SK-N-SH treated with all-trans-retinoic acid at 6 μM for 48 hours (cell line): ENCODE data around the gene SSRP1.

Experiments used
- ATAC-seq: fragments of 200-7000 bp; cut with Tn5 transposase; 3 replicates; pipeline ENCODE4 v1.9.1; 2020; ENCODE audit warnings: mild to moderate bottlenecking, moderate library complexity
- ARNTL ChIP-seq: fragments of 450-650 bp; formaldehyde crosslinking; IDR thresholded peaks from 2 replicates; pipeline ENCODE4 v1.5.0; 2020; ENCODE audit warnings: low read depth, mild to moderate bottlenecking, moderate library complexity, borderline replicate concordance
- BACH2 ChIP-seq: fragments of 250-450 bp; sonication (Bioruptor Pico); IDR thresholded peaks from 2 replicates; pipeline ENCODE4 v1.9.0; 2021; ENCODE audit warnings: mild to moderate bottlenecking, borderline replicate concordance
- CSDC2 ChIP-seq: fragments of 250-450 bp; sonication (Bioruptor Pico); IDR thresholded peaks from 2 replicates; pipeline ENCODE4 v1.5.0; 2020; ENCODE audit warnings: mild to moderate bottlenecking, moderate library complexity
- ESRRG ChIP-seq: fragments of 250-450 bp; sonication (Bioruptor Pico); IDR thresholded peaks from 2 replicates; pipeline ENCODE4 v1.6.1; 2021; ENCODE audit warnings: mild to moderate bottlenecking
- GLIS3 ChIP-seq: fragments of 250-450 bp; sonication (Bioruptor Pico); IDR thresholded peaks from 2 replicates; pipeline ENCODE4 v1.5.0; 2020; ENCODE audit warnings: mild to moderate bottlenecking, moderate library complexity
- ISL1 ChIP-seq: fragments of 250-450 bp; sonication (Bioruptor Pico); IDR thresholded peaks from 2 replicates; pipeline ENCODE4 v2.1.2; 2022; ENCODE audit warnings: mild to moderate bottlenecking, moderate library complexity
- OSR1 ChIP-seq: fragments of 250-450 bp; sonication (Bioruptor Pico); IDR thresholded peaks from 2 replicates; pipeline ENCODE4 v1.8.0; 2022; ENCODE audit warnings: moderate library complexity, mild to moderate bottlenecking, inconsistent platforms
- SNAI2 ChIP-seq: fragments of 250-450 bp; sonication (Bioruptor Pico); IDR thresholded peaks from 2 replicates; pipeline ENCODE4 v1.5.0; 2020; ENCODE audit warnings: mild to moderate bottlenecking, moderate library complexity
- TCF4 ChIP-seq: fragments of 250-450 bp; sonication (Bioruptor Pico); IDR thresholded peaks from 2 replicates; pipeline ENCODE4 v1.8.0; 2021; ENCODE audit warnings: mild to moderate bottlenecking, moderate library complexity, borderline replicate concordance
- ZC3H10 ChIP-seq: fragments of 250-450 bp; sonication (Bioruptor Pico); IDR thresholded peaks from 2 replicates; pipeline ENCODE4 v1.5.1; 2021; ENCODE audit warnings: mild to moderate bottlenecking, moderate library complexity
- ZFP3 ChIP-seq: fragments of 250-450 bp; sonication (Bioruptor Pico); IDR thresholded peaks from 2 replicates; pipeline ENCODE4 v1.5.0; 2020; ENCODE audit warnings: mild to moderate bottlenecking, moderate library complexity
- ZFP30 ChIP-seq: fragments of 450-650 bp; formaldehyde crosslinking; IDR thresholded peaks from 2 replicates; pipeline ENCODE4 v1.5.0; 2022; ENCODE audit warnings: mild to moderate bottlenecking, moderate library complexity
- ZNF565 ChIP-seq: fragments of 450-650 bp; formaldehyde crosslinking; conservative IDR thresholded peaks from 2 replicates; pipeline ENCODE4 v1.5.0; 2020; ENCODE audit warnings: low read depth, mild to moderate bottlenecking, moderate library complexity
- ZNF70 ChIP-seq: fragments of 450-650 bp; formaldehyde crosslinking; IDR thresholded peaks from 2 replicates; pipeline ENCODE4 v1.5.0; 2020; ENCODE audit warnings: mild to moderate bottlenecking, moderate library complexity
- ZNF8 ChIP-seq: fragments of 450-650 bp; formaldehyde crosslinking; IDR thresholded peaks from 2 replicates; pipeline ENCODE4 v1.5.0; 2020; ENCODE audit warnings: mild to moderate bottlenecking, moderate library complexity
- TF ChIP-seq, protein P1 (sequence below): fragments of 250-450 bp; sonication (Bioruptor Pico); IDR thresholded peaks from 2 replicates; pipeline ENCODE4 v1.8.0; 2021; ENCODE audit warnings: low read depth, mild to moderate bottlenecking, moderate library complexity, borderline replicate concordance
- TF ChIP-seq, protein P2 (sequence below): fragments of 250-450 bp; sonication (Bioruptor Pico); IDR thresholded peaks from 2 replicates; pipeline ENCODE4 v1.5.1; 2021; ENCODE audit warnings: mild to moderate bottlenecking, moderate library complexity
- TF ChIP-seq, protein P3 (sequence below): fragments of 250-450 bp; sonication (Bioruptor Pico); IDR thresholded peaks from 2 replicates; pipeline ENCODE4 v1.5.0; 2020; ENCODE audit warnings: mild to moderate bottlenecking, moderate library complexity
- TF ChIP-seq, protein P4 (sequence below): fragments of 250-450 bp; sonication (Bioruptor Pico); IDR thresholded peaks from 2 replicates; pipeline ENCODE4 v1.8.0; 2020; ENCODE audit warnings: mild to moderate bottlenecking, moderate library complexity, borderline replicate concordance
- TF ChIP-seq, protein P5 (sequence below): fragments of 250-450 bp; sonication (Bioruptor Pico); IDR thresholded peaks from 2 replicates; pipeline ENCODE4 v1.5.1; 2020; ENCODE audit warnings: low read depth, mild to moderate bottlenecking, moderate library complexity

SSRP1 gene

DNA sequence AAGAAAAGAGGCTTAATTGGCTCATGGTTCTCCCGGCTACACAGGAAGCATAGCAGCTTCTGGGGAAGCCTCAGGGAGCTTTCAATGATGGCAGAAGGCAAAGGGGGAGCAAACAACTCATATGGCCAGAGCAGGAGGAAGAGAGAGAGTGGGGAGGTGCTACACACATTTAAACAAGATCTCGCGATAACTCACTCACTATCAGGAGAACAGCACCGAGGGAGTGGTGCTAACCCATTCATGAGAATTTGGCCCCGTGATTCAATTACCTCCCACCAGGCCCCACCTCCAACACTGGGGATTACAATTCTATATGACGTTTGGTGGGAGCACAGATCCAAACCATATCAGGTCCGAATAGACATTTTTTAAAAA is 57.0 kb downstream of the SSRP1 start:
- no peak for ATAC-seq
- TF ChIP-seq, protein P1, sequence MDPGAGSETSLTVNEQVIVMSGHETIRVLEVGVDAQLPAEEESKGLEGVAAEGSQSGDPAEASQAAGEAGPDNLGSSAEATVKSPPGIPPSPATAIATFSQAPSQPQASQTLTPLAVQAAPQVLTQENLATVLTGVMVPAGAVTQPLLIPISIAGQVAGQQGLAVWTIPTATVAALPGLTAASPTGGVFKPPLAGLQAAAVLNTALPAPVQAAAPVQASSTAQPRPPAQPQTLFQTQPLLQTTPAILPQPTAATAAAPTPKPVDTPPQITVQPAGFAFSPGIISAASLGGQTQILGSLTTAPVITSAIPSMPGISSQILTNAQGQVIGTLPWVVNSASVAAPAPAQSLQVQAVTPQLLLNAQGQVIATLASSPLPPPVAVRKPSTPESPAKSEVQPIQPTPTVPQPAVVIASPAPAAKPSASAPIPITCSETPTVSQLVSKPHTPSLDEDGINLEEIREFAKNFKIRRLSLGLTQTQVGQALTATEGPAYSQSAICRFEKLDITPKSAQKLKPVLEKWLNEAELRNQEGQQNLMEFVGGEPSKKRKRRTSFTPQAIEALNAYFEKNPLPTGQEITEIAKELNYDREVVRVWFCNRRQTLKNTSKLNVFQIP, result no peak
- TF ChIP-seq ZFP3, result no peak
- TF ChIP-seq, protein P2, sequence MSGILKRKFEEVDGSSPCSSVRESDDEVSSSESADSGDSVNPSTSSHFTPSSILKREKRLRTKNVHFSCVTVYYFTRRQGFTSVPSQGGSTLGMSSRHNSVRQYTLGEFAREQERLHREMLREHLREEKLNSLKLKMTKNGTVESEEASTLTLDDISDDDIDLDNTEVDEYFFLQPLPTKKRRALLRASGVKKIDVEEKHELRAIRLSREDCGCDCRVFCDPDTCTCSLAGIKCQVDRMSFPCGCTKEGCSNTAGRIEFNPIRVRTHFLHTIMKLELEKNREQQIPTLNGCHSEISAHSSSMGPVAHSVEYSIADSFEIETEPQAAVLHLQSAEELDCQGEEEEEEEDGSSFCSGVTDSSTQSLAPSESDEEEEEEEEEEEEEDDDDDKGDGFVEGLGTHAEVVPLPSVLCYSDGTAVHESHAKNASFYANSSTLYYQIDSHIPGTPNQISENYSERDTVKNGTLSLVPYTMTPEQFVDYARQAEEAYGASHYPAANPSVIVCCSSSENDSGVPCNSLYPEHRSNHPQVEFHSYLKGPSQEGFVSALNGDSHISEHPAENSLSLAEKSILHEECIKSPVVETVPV (CRISPR knock-in tag), result no peak
- no peak for TF ChIP-seq BACH2 (CRISPR knock-in tag)
- no peak for TF ChIP-seq ZFP30 (CRISPR knock-in tag)
- TF ChIP-seq, protein P3, sequence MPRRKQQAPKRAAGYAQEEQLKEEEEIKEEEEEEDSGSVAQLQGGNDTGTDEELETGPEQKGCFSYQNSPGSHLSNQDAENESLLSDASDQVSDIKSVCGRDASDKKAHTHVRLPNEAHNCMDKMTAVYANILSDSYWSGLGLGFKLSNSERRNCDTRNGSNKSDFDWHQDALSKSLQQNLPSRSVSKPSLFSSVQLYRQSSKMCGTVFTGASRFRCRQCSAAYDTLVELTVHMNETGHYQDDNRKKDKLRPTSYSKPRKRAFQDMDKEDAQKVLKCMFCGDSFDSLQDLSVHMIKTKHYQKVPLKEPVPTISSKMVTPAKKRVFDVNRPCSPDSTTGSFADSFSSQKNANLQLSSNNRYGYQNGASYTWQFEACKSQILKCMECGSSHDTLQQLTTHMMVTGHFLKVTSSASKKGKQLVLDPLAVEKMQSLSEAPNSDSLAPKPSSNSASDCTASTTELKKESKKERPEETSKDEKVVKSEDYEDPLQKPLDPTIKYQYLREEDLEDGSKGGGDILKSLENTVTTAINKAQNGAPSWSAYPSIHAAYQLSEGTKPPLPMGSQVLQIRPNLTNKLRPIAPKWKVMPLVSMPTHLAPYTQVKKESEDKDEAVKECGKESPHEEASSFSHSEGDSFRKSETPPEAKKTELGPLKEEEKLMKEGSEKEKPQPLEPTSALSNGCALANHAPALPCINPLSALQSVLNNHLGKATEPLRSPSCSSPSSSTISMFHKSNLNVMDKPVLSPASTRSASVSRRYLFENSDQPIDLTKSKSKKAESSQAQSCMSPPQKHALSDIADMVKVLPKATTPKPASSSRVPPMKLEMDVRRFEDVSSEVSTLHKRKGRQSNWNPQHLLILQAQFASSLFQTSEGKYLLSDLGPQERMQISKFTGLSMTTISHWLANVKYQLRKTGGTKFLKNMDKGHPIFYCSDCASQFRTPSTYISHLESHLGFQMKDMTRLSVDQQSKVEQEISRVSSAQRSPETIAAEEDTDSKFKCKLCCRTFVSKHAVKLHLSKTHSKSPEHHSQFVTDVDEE, result no peak
- TF ChIP-seq ISL1 (CRISPR knock-in tag), result no peak
- TF ChIP-seq ARNTL, result no peak
- TF ChIP-seq ZC3H10 (CRISPR knock-in tag), result no peak
- TF ChIP-seq, protein P4, sequence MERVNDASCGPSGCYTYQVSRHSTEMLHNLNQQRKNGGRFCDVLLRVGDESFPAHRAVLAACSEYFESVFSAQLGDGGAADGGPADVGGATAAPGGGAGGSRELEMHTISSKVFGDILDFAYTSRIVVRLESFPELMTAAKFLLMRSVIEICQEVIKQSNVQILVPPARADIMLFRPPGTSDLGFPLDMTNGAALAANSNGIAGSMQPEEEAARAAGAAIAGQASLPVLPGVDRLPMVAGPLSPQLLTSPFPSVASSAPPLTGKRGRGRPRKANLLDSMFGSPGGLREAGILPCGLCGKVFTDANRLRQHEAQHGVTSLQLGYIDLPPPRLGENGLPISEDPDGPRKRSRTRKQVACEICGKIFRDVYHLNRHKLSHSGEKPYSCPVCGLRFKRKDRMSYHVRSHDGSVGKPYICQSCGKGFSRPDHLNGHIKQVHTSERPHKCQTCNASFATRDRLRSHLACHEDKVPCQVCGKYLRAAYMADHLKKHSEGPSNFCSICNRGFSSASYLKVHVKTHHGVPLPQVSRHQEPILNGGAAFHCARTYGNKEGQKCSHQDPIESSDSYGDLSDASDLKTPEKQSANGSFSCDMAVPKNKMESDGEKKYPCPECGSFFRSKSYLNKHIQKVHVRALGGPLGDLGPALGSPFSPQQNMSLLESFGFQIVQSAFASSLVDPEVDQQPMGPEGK (CRISPR knock-in tag), result no peak
- no peak for TF ChIP-seq ESRRG (CRISPR knock-in tag)
- TF ChIP-seq SNAI2 (CRISPR knock-in tag), result no peak
- no peak for TF ChIP-seq CSDC2 (CRISPR knock-in tag)
- no peak for TF ChIP-seq ZNF70 (CRISPR knock-in tag)
- TF ChIP-seq, all 23 proteins: peak for 0

DNA sequence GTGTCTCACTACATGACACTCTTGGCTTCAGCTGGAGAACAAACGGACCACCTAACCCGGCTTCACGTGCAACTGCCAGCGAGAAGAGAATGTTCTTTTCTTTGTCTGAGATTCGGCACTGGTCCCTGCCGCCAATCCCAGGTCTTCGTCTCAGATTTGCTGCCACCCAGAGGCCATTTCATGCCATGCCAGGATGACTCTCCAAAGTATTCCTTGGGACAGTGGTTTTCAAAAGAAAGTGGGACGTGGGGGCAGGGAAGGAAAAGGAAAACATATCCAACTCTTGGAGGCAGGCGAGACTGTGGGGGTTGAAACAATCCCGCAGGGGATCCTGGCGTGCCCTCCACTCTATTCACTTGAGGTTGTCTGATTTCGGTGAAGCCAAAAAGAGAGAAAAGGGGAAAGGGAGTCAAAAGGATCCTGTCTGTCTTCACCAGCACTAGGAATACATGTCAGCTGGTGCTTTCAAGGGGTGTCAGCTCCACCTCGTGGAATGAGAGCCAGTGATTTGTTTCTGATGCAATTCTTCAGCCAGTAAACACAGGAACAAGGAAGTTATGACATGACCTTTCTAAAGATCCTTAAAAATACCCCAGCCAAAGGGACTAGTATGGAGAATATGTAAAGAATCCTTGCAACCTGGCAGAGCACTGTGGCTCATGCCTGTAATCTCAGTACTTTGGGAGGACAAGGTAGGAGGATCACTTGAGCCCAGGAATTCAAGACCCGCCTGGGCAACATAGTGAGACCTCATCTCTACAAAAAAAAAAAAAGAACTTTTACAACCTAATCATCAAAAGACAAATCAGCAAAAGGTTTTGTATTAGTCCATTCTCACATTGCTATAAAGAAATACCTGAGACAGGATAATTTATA is 57.6 kb downstream of the SSRP1 start:
- ATAC-seq, result peak; percentile 98

More for the DNA sequence above, 57.6 kb downstream of the SSRP1 start:
- TF ChIP-seq GLIS3 (CRISPR knock-in tag) (no peak), ZNF70 (CRISPR knock-in tag) (no peak), ESRRG (CRISPR knock-in tag) (no peak), OSR1 (CRISPR knock-in tag) (no peak), ZFP30 (CRISPR knock-in tag) (no peak), ZNF8 (CRISPR knock-in tag) (no peak), TCF4 (CRISPR knock-in tag) (no peak), BACH2 (CRISPR knock-in tag) (no peak), ZNF565 (CRISPR knock-in tag) (no peak), SNAI2 (CRISPR knock-in tag) (no peak), ARNTL (no peak)
- TF ChIP-seq, protein P3, result no peak
- TF ChIP-seq, protein P1, result no peak
- TF ChIP-seq, protein P5, sequence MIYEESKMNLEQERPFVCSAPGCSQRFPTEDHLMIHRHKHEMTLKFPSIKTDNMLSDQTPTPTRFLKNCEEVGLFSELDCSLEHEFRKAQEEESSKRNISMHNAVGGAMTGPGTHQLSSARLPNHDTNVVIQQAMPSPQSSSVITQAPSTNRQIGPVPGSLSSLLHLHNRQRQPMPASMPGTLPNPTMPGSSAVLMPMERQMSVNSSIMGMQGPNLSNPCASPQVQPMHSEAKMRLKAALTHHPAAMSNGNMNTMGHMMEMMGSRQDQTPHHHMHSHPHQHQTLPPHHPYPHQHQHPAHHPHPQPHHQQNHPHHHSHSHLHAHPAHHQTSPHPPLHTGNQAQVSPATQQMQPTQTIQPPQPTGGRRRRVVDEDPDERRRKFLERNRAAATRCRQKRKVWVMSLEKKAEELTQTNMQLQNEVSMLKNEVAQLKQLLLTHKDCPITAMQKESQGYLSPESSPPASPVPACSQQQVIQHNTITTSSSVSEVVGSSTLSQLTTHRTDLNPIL (CRISPR knock-in tag), result no peak
- TF ChIP-seq, protein P2 (CRISPR knock-in tag), result no peak
- TF ChIP-seq, all 23 proteins: peak for 0
